Progenitor cell of endocrine pancreas (in vitro differentiated cells): ENCODE data around the gene DCTPP1. TPM values are rescaled to one million over a fixed set of nuclear protein-coding genes. Genes with fewer than 3 reads are reported as not detected.

ENCODE experiments used
- DNase-seq: peaks from one replicate; pipeline ENCODE4 v3.0.0; 2021; ENCODE audit warnings: low spot score; ENCODE audit not compliant: unreplicated experiment
- H3K27ac Mint-ChIP-seq: 2 replicates; pipeline ENCODE4 v1.8.0; 2021; ENCODE audit warnings: mild to moderate bottlenecking, moderate library complexity, mixed read lengths
- H3K27me3 Mint-ChIP-seq: 2 replicates; pipeline ENCODE4 v1.8.0; 2021; ENCODE audit warnings: mixed read lengths
- H3K36me3 Mint-ChIP-seq: 2 replicates; pipeline ENCODE4 v1.8.0; 2022; ENCODE audit warnings: mixed read lengths; ENCODE audit not compliant: insufficient read depth
- H3K4me1 Mint-ChIP-seq: 2 replicates; pipeline ENCODE4 v1.8.0; 2021; ENCODE audit warnings: low read depth, mixed read lengths
- H3K4me3 Mint-ChIP-seq: 2 replicates; pipeline ENCODE4 v1.8.0; 2021; ENCODE audit warnings: low read depth, mild to moderate bottlenecking, moderate library complexity, mixed read lengths
- H3K9me3 Mint-ChIP-seq: 2 replicates; pipeline ENCODE4 v1.8.0; 2021; ENCODE audit warnings: low read depth, mixed read lengths
- total RNA-seq: library from RNA; stranded (reverse); gene quantifications from 2 replicates; pipeline ENCODE4 v1.2.1, GENCODE V29; 2021
- TF ChIP-seq, protein P1 (sequence below): fragments of 200-600 bp; sonication (generic); IDR thresholded peaks from one replicate; pipeline ENCODE4 v1.5.0; 2021; ENCODE audit warnings: antibody characterized with exemption, mild to moderate bottlenecking; ENCODE audit not compliant: unreplicated experiment

DCTPP1 gene
- total RNA-seq, 1 donor from 2014 or later, result 65.9 TPM

GRCh38 chr16:30409125-30410060, 20.4 kb downstream of the DCTPP1 start:
- no peaks in the 10 kb centered on the region for H3K9me3 Mint-ChIP-seq
- no peaks in the 10 kb centered on the region for H3K27me3 Mint-ChIP-seq
- TF ChIP-seq, protein P1, sequence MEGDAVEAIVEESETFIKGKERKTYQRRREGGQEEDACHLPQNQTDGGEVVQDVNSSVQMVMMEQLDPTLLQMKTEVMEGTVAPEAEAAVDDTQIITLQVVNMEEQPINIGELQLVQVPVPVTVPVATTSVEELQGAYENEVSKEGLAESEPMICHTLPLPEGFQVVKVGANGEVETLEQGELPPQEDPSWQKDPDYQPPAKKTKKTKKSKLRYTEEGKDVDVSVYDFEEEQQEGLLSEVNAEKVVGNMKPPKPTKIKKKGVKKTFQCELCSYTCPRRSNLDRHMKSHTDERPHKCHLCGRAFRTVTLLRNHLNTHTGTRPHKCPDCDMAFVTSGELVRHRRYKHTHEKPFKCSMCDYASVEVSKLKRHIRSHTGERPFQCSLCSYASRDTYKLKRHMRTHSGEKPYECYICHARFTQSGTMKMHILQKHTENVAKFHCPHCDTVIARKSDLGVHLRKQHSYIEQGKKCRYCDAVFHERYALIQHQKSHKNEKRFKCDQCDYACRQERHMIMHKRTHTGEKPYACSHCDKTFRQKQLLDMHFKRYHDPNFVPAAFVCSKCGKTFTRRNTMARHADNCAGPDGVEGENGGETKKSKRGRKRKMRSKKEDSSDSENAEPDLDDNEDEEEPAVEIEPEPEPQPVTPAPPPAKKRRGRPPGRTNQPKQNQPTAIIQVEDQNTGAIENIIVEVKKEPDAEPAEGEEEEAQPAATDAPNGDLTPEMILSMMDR, result peak; percentile 94
- H3K4me1 Mint-ChIP-seq, result peaks cover 10% of the 10 kb centered on the region
- peak overlapping the region; percentile 64 for H3K27ac Mint-ChIP-seq
- peak; percentile 95 for DNase-seq
- H3K36me3 Mint-ChIP-seq, result peaks cover 8% of the 10 kb centered on the region
- H3K4me3 Mint-ChIP-seq, result peak overlapping the region; percentile 73

GRCh38 chr16:30407804-30408534, 21.9 kb downstream of the DCTPP1 start:
- Mint-ChIP-seq H3K36me3 (peaks cover 5% of the 10 kb centered on the region), H3K27me3 (no peaks in the 10 kb centered on the region), H3K9me3 (no peaks in the 10 kb centered on the region), H3K4me3 (peak overlapping the region; percentile 73), H3K4me1 (peaks cover 10% of the 10 kb centered on the region), H3K27ac (peak overlapping the region; percentile 5)
- TF ChIP-seq, protein P1, result no peak
- no peak for DNase-seq

DNA sequence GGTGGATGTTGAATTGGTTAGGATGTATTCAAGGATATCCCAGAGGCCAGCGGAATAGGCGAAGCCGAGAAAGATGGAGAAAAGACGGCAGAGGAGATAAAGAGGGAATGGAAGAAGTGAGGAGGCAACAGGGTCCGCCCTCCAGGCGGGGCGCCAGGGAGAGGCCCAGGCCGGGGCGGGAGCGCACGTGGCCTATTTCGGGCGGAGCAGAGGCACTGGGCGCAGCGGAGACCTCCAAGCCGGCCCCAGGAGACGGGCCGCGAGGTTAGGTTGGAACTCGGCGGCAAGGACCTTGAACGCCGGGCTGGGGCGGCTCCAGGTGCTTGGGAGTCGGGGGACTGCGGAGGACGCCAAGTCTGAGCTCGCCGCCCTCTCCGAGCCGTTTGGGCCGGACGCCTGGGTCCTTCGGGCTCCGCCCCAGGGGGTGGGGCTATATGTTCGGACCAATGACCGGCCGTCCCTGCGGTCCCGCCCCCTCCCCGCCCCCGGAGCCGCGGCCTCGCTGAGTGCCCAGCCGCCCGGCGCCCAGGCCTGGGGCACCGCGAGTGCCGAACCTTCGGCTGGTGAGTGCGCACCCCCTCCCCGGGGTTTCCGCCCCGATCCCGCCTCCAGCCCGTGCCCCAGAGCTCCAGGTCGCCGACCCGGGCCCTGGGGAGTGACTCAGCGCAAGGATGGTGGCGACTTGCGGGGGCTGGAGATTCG, 22.6 kb downstream of the DCTPP1 start, which contains the start of gene ZNF771:
Gene ZNF771, plus strand, starts transcription at position 505 of the 702 bp plus-strand sequence. CDS start 448 bp downstream, outside the sequence.
- H3K27me3 Mint-ChIP-seq, result no peaks in the 10 kb centered on the region
- peak; percentile 85 for DNase-seq

GRCh38 chr16:30406795-30407101, 23.1 kb downstream of the DCTPP1 start:
- TF ChIP-seq, protein P1, result no peak
- Mint-ChIP-seq H3K36me3 (peaks cover 2% of the 10 kb centered on the region), H3K9me3 (no peaks in the 10 kb centered on the region), H3K27me3 (no peaks in the 10 kb centered on the region), H3K27ac (peak overlapping the region; percentile 96), H3K4me1 (peaks cover 11% of the 10 kb centered on the region), H3K4me3 (peak overlapping the region; percentile 84)
- no peak for DNase-seq

More for the DNA sequence above, 22.6 kb downstream of the DCTPP1 start, which contains the start of gene ZNF771:
- H3K9me3 Mint-ChIP-seq, result no peaks in the 10 kb centered on the region
- H3K36me3 Mint-ChIP-seq, result peaks cover 5% of the 10 kb centered on the region
- peak within 1 kb of the TSS; percentile 84 for H3K4me3 Mint-ChIP-seq
- TF ChIP-seq, protein P1, result peak; percentile 34
- H3K4me1 Mint-ChIP-seq, result peaks cover 10% of the 10 kb centered on the region
- H3K27ac Mint-ChIP-seq, result peak within 1 kb of the TSS; percentile 96
